ENCODE data around the gene CASTOR2.
"Not testable (repeated sequence)": the region's sequence is repeated elsewhere in the genome, so short reads cannot be mapped to it uniquely, and the experiment has no call there.

CASTOR2 gene

DNA sequence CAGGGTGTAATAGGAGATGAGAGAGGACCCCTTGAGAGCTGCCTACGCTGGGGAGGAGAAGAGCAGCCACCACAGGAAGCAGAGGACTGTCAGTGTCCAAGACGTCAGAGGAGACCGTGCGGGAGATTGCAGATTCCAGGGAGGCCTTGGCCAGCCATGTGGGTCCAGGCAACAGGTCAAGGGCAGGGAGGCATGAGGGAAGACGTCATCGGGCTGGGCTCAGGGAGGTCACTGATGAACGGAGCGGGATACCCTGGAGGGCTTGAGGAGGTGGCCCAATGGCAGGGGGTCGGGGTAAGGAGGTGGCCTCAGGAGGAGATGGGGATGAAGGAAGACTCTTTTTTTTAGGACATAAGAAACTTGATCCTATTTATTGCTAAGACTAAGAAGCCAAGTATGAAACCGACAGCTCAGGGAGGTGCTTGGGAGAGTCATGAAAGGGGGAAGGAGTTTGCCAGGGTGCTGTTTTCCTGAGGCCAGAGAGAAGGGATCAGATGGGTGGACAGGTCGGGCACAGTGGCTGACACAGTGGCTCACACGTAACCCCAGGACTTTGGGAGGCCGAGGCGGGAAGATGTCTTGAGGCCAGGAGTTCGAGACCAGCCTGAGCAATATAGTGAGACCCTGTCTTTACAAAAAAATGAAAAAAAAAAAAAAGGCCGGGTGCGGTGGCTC, 30.5 kb downstream of the CASTOR2 start:
- in situ Hi-C loops (cut with HindIII; ENCODE audit: low sequenced_read_pairs): not testable (repeated sequence)

DNA sequence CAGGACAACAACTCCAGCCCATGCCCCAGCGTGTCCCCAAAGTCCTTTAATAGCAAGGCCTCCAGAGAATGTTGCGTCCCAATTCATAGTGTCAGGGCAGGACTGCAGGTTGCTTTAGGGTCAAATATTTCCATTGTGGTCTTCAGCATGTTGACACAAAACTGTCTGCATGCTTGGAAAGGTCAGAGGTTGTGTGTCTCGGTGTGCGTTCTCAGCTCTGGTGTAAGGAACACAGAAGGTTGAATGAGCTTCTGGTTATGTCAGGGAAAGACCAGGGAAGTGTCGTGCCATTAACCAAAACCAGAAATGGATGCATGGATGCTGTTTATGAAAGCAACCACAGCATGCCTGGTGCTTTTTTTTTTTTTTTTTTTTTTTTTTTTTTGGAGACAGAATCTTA, 31.9 kb downstream of the CASTOR2 start:
- in situ Hi-C loops (cut with HindIII; ENCODE audit: low sequenced_read_pairs): not testable (repeated sequence)

DNA sequence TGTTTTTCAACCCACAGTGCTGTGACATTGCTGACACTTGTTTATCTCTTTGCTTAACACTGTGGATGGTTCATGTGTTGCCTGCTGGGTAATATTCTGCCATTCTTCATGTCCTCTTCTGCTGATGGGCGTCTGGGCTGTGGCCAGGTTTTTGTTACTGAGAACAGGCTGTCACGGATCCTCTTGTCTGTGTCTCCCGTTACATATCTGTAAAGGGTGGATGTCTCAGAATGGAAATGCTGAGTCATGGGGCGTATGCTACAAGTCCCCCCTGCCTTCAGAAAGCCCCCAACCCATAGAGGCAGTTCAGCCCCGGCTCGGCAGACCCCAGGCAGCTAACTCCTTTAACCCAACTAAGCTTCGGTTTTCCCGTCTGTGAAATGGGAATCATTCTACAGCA, 33.3 kb downstream of the CASTOR2 start:
- in situ Hi-C loops (cut with HindIII; ENCODE audit: low sequenced_read_pairs): not testable (repeated sequence)

DNA sequence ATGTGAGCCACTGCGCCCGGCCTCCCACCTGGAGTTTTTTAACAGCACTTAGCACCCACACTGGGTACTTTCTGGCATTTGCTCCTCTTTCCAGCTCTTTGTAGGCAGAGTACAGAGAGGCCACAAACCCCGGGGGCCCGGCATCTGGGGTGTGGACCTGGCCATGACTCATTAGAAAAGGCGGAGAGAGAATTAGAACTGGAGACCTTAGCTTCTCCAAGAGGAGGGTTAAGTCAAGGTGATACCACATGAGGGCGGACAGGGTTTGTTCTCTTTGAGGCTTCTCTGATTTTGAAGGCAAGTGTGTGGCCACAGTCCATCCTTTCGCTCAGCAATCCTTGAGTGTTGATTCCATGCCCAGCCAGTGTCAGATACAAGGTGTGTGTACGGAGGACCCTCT, 36.9 kb downstream of the CASTOR2 start:
- in situ Hi-C loops (cut with HindIII; ENCODE audit: low sequenced_read_pairs): not testable (repeated sequence)

DNA sequence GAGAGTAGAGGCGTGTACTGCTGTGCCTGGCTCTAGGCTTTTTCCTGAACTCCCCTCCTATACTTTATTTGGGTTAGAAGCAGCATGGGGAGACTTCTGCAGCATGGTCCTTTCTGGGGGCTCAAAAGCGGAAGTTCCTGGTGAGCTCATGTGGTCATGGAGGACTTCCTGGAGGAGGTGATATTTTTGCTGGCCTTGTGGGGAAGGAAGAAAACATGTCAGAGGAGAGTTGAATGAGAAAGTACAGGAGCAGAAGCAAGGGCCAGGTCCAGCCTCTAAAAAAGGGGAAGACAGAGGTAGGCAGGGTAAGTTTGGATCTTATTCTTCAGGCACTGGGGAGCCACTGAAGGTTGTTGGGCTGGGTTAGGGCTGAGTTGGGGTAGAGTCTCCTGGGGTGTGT, 45.5 kb downstream of the CASTOR2 start:
- in situ Hi-C loops (cut with HindIII; ENCODE audit: low sequenced_read_pairs): no loop called here

DNA sequence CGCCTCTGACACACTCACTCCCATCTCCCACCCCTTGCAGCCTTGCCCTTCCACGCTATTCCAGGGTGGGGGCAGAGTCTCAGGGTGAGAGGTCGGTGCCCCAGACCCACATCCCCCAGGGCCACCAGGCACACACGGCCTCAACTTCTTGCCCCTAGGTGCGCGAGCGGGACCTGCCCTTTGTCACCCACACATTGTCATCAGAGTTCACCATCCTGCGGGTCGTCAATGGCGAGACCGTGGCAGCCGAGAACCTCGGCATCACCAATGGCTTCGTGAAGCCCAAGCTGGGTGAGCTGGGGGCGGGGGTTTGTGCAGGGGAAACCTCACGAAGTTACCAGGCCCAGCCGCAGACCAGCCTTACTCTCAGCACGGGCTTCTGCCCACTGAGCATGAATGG, 53.3 kb downstream of the CASTOR2 start:
- in situ Hi-C loops (cut with HindIII; ENCODE audit: low sequenced_read_pairs): no loop called here

DNA sequence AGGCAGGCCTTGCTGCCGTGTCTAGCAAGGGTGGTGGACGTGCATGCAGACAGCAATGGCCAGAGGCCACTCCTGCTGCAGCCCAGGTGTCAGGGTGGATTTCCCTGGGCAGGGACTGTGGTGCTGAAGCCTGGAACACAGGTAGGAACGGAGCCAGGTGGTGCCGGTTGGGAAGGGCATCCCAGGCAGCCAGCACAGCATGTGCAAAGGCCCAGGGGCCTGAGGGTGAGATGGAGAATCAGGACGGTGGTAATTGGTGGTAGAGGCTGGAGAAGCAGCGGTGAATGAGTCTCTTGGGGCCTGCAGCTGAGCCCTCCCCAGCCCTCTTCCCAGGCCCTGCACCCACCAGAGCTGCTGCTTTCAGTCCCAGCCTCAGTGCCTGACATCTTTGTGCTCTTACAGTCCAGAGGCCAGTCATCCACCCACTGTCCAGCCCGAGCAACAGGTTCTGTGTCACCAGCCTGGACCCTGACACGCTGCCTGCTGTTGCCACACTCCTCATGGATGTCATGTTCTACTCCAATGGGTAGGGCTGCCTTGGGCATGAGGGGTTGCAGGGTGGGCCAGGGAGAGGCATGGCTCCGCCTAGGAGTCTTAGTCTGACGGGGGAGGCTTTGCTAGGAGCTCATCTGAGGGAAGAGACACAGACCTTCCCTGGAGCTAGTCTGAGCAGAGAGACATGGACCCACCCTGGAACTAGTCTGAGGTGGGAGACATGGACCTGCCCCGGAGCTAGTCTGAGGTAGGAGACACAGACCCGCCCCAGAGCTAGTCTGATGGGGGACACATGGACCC, 54.3 kb downstream of the CASTOR2 start:
- in situ Hi-C loops (cut with HindIII; ENCODE audit: low sequenced_read_pairs): no loop called here

DNA sequence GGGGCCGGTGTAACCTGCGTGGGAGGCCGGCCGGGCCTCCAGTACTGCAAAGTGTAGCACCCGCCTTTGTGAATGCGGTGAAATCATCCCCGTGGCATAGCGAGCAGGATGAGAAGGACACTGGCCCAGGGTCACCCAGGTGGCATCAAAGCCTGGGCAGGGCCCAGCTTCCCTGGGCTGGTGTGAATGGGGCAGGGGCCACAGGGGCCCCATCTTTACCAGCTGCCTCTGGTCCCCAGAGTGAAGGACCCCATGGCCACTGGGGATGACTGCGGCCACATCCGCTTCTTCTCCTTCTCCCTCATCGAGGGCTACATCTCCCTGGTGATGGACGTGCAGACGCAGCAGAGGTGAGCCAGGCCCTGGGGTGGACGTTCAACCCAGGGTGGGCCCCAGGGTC, 55.3 kb downstream of the CASTOR2 start:
- in situ Hi-C loops (cut with HindIII; ENCODE audit: low sequenced_read_pairs): no loop called here

DNA sequence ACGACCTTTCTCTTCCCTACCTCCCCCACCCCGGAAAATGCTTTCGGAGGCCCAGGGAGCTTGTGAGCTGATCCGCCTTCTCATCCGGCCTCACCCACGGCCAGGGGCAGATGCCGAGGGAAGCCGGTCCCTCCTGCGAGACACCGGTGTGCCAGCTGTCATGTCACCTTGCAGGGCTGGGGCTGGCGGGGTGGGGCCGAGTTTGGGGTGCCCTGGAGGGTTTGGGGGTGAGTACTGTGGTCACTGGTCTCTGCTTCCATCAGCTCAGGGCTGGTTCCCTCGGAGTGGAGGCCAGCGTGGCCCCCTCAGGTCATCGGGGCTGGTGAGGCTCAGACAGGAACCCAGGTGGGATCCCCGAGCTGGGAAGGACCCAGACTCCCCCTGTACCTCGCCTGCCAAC, 60.4 kb downstream of the CASTOR2 start:
- in situ Hi-C loops (cut with HindIII; ENCODE audit: low sequenced_read_pairs): no loop called here

DNA sequence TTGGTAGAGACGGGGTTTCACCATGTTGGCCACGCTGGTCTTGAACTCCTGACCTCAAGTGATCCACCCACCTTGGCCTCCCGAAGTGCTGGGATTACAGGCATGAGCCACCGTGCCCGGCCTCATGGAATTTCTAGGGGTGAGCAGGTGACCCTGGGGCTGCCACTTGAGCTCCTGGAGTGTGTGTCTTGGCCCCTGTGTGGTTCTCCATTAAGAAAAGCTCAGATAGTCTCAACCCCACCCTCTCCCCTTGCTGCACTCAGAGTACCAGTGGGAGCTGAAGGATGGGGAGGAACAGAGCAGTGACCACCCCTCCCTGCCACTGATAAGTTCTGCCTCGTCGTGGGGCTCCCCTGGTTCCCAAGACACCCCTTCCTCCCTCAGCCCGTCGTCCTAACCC, 63.8 kb downstream of the CASTOR2 start:
- in situ Hi-C loops (cut with HindIII; ENCODE audit: low sequenced_read_pairs): no loop called here

DNA sequence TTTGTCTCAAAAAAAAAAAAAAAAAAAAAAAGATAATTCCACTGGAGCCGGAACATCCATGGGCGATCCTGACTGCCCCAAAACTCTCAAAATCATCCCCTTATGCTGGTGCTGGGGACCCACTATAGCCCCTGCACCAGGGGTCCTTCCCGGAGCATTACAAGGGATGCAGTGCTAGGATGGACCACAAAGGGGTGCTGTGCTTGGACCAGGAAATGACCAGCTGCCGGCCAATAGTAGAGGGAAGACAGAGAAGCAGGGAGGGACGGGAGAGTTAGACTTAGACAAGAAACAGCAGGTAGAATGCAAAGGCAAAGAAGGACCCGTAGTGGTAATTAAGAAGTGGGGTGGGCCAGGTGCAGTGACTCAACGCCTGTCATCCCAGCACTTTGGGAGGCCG, 68.6 kb downstream of the CASTOR2 start:
- in situ Hi-C loops (cut with HindIII; ENCODE audit: low sequenced_read_pairs): no loop called here

DNA sequence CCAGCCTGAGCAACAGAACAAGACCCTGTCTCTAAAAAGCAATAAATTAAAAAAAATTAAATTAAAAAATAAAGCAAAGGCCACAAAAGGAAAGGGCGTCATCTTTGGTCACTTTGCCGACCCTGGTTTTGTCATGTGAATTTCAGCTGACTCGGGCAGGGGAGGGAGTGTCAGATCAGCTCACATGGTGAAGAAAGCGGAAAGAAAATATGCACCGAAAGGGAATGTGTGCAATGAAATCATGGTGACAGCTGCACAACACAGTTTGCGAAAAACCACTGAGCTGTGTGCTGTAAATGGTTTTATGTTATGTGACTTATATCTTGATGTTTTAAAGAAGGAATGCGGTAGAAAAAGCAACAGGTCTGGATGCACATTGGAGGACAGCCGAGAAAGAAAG, 69.3 kb downstream of the CASTOR2 start:
- in situ Hi-C loops (cut with HindIII; ENCODE audit: low sequenced_read_pairs): no loop called here

DNA sequence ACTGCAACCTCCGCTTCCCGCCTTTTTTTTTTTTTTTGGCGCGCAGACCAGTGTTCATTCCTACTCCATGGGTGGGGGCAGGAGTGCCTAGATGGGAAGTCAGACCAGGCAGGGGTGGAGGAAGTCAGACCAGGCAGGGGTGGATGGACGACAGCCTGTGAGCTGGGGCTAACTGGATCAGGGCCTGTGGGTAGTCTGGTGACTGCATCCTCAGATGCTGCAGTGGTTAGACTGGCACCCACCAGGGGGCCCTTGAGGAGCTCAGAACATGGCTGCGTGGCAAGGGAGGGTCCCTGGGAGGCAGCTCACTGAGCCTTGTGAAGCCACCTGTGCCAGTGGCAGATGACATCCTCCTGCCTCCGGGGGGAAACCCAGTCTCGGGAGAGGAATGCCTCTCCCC, 74.0 kb downstream of the CASTOR2 start:
- in situ Hi-C loops (cut with HindIII; ENCODE audit: low sequenced_read_pairs): no loop called here

DNA sequence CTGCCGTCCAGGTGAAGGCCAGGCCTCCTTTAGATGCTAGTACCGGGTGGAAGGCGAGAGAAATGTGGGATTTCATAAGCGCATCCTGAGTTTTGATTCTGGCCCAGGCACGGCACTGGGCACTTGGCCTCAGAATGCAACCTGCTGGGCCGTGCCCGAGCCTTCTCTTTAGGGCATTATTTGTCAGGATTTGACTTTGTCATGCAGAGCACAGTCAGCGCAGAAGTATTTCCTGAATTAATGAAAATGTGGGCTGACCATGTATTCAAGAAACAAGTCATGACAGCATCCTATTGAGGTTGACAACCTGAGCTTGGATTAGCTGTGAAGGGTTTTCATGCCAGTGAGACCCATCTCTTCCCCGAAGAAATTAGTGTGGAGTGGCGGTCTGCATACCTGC, 74.7 kb downstream of the CASTOR2 start:
- in situ Hi-C loops (cut with HindIII; ENCODE audit: low sequenced_read_pairs): no loop called here

DNA sequence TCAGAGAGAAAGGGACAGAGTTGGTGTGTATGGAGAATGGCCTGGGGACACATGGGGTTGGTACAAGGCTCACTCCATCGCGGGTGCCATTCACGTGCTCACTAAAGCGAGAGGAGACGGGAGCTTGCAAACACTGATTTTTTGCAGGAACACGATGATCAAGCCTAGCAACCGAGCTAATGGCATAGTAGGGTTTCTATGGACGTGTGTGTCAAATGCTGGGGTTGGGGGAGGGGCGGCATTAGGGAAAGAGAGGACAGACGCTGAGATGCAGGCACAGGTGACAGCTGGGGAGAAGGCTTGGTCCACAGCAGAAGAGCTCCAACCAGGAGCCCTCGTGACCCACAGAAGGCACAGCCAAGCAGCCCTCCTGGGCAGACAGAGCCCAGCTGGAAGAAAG, 75.2 kb downstream of the CASTOR2 start:
- in situ Hi-C loops (cut with HindIII; ENCODE audit: low sequenced_read_pairs): no loop called here

DNA sequence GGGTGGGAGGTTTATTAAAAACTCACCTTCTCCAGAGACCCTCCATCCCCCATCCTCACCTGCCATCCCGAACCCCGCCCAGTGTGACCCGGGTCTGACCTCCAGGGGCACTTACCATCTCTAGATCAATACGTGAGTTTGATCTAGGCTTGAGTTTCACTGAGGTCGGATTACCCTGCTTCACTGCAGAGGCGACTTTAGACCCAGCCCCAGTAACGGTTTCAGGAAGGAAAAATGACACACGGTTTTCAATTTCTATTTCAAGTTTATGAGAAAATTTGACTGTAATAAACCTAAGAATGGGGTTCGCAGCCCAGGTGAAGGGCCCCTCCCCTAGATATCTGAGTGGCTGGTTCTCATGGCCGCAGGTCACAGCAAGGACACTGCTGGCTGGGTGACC, 76.0 kb downstream of the CASTOR2 start:
- in situ Hi-C loops (cut with HindIII; ENCODE audit: low sequenced_read_pairs): no loop called here

DNA sequence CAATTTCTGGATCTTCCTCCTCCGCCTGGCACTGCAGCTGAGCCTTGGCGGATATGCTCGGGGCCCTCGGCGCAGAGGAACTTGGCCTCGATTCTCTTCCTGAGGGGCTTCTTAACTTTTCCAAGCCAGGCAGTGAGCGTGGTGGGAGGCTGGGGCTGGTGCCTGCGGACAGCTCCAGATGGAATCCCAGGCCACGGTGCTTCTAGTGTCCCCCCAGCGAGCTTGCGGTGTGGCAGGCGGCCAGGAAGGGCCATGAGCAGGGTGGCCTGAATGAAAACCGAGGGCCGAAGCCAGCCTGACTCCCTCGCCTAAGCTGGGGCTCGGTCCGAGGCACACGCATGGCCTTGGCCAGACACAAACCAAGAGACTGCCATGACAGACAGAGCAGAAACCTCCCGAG, 77.8 kb downstream of the CASTOR2 start:
- in situ Hi-C loops (cut with HindIII; ENCODE audit: low sequenced_read_pairs): no loop called here

DNA sequence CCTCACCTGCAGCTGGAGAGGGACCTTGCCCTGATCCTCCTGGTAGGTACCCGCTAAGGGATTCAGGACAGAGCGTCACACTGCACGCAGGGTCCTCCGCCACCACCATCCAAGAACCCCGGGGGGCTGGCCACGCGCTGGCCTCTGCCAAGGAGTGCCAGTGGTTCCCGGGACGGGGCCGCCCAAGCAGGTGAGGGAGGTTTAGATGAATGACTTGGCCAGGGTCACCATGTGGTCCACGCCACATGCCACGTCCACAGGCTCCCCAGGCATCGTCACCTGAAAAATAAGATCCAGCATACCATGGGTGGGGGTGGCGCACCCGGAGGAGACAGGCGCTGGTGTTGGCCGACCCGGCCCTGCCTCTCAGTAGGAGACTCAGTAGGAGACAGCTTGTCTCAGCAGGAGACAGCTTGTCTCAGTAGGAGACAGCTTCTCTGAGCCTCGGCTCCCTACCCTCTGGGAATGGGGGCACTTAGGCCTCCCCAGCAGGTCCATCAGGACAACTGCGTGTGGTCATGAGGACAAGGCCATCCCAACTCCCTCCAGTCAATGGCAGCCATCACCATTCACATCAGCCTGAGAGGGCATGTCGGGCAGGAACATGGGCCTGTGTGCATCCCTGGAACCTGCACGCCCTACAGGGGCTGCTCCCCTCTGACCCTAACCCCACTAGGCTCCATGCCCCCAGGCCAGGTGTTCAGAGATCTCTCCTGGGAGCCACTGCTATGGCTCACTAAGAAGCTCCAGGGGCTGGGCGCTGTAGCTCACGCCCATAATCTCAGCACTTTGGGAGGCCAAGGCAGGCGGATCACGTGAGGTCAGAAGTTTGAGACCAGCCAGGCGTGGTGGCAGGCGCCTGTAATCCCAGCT, 78.6 kb downstream of the CASTOR2 start:
- in situ Hi-C loops (cut with HindIII; ENCODE audit: low sequenced_read_pairs): no loop called here

DNA sequence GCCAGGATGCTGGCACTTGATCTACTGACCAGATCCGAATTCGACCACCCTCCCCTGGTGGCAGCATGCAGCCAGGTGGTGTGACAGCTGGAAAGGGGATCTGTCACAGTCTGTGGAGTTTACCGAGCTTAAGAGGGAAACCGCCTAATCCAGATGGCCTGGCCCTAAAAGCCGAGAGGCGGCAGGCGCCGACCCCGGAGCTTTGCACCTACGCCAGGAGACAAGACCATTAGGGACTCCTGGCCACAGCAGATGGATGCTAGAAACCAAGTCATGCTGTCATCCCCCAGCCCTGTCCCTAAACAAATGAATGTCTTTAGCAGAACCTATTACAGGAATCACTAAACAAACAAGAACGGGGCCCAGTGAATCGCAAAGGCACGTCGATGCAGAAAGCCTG, 81.4 kb downstream of the CASTOR2 start:
- in situ Hi-C loops (cut with HindIII; ENCODE audit: low sequenced_read_pairs): no loop called here

DNA sequence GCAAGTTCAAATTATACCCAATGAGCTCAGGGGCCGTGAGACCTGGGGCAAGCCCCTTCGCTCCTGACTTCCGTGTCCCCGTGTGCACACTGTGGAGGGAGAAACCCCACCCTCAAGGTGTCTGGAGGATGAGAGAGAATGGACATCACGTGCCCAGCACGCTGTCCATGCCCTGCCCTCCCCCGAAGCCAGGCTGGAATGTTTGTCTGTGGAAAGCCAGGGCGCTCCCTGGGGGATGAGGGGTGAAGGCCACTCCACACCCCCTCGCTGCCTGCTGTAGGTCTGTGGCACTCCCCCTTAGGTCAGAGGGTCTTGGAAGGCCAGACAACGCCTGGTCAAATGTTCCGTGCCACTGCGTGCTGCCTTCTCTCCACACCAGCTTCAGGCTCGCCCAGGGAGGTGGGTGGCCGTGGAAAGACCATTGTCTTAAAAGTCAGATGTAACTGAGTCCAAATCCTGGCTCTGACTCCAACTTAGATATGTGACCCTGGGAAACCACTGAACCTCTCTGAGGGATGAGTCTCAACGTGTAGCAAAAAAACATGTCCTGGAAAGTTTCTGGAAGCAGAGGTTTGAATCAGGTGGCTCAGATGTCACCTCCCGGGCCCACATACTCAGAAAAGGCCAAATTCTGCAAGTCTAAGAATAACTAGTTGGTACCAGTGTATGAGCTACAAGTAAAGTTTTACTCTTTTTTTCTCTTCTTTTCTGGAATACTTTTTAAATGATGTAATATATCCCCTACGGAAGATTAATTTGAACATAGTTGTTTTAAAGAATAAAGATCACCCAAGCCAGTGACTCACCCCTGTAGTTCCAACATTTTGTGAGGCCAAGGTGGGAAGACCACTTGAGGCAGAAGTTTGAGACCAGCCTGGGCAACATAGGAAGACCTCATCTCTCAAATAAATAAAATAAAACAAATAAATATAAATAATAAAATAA, 84.2 kb downstream of the CASTOR2 start:
- in situ Hi-C loops (cut with HindIII; ENCODE audit: low sequenced_read_pairs): no loop called here

DNA sequence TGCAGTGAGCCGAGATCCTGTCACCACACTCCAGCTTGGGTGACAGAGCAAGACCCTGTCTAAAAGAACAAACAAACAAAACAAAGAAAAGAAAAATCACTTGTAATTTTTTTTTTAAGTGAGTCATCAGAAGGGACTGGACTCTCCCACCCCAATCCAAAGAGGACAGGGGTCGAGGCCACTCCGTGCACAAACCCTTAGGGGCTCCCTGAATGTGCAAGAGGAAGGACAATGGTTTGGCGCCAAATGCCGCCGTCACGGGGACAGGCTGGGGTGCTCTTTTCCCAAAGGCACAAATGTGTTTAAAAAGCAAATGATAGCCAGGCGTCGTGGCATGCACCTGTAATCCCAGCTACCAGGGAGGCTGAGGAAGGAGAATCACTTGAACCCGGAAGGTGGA, 85.3 kb downstream of the CASTOR2 start:
- in situ Hi-C loops (cut with HindIII; ENCODE audit: low sequenced_read_pairs): no loop called here

Data from endothelial cell of hepatic sinusoid (primary cell).